MG63 (cell line): ENCODE measurements around the gene SLC9A2. TPM values are rescaled to one million over a fixed set of nuclear protein-coding genes. Genes with fewer than 3 reads are reported as not detected.
A peak's percentile ranks its signal among the peaks of the same experiment; 100 is the strongest.

Experiments
- DNase-seq: peaks from one replicate; pipeline ENCODE4 v3.0.0-alpha.2; 2020
- H3K27me3 ChIP-seq: fragments of 250-450 bp; sonication (Bioruptor Pico); 2 replicates; pipeline ENCODE4 v1.5.1; 2020; ENCODE audit warnings: mild to moderate bottlenecking, moderate library complexity
- H3K36me3 ChIP-seq: fragments of 250-450 bp; sonication (Bioruptor Pico); 2 replicates; pipeline ENCODE4 v1.5.1; 2020; ENCODE audit warnings: mild to moderate bottlenecking, moderate library complexity
- H3K4me3 ChIP-seq: fragments of 250-450 bp; sonication (Bioruptor Pico); 2 replicates; pipeline ENCODE4 v1.5.1; 2020; ENCODE audit warnings: mild to moderate bottlenecking, moderate library complexity
- H3K9me3 ChIP-seq: fragments of 250-450 bp; sonication (Bioruptor Pico); 2 replicates; pipeline ENCODE4 v1.5.1; 2020; ENCODE audit warnings: mild to moderate bottlenecking, moderate library complexity
- total RNA-seq: library from RNA; depleted of rRNA; stranded (reverse); fragments of >200 nt; shearing (Covaris generic); gene quantifications from 2 replicates; pipeline ENCODE4 v1.2.3, GENCODE V29; 2014; ENCODE audit warnings: low replicate concordance

Gene SLC9A2
- total RNA-seq, 1 experiment from 2014 or later = not detected

- Histone ChIP-seq H3K36me3 (no peaks in the 10 kb centered on the region), H3K9me3 (no peaks in the 10 kb centered on the region), H3K27me3 (no peaks in the 10 kb centered on the region), H3K4me3 (no peak overlapping the region)
- no peak for DNase-seq
Measured at GRCh38 chr2:102603904-102604303, 15.4 kb upstream of the SLC9A2 start.

- Histone ChIP-seq H3K9me3 (no peaks in the 10 kb centered on the region), H3K27me3 (no peaks in the 10 kb centered on the region), H3K36me3 (no peaks in the 10 kb centered on the region)
Measured at GRCh38 chr2:102604769-102605168, 14.6 kb upstream of the SLC9A2 start.

GRCh38 chr2:102606353-102606752 lies 13.0 kb upstream of the SLC9A2 start:
- H3K36me3 ChIP-seq = no peaks in the 10 kb centered on the region
- no peak overlapping the region for H3K4me3 ChIP-seq
- no peaks in the 10 kb centered on the region for H3K9me3 ChIP-seq
- DNase-seq = no peak
- H3K27me3 ChIP-seq = no peaks in the 10 kb centered on the region

More at GRCh38 chr2:102604769-102605168, 14.6 kb upstream of the SLC9A2 start:
- DNase-seq = no peak
- H3K4me3 ChIP-seq = no peak overlapping the region

GRCh38 chr2:102615620-102616436 lies 3.5 kb upstream of the SLC9A2 start:
- Histone ChIP-seq H3K36me3 (no peaks in the 10 kb centered on the region), H3K27me3 (peaks cover 40% of the 10 kb centered on the region), H3K9me3 (no peaks in the 10 kb centered on the region), H3K4me3 (no peak overlapping the region)
- peak; percentile 37 for DNase-seq

GRCh38 chr2:102618452-102619413 lies 620 bp upstream of the SLC9A2 start:
- peak overlapping the region; percentile 39 for H3K4me3 ChIP-seq
- no peaks in the 10 kb centered on the region for H3K36me3 ChIP-seq
- no peaks in the 10 kb centered on the region for H3K9me3 ChIP-seq
- peak; percentile 10 for DNase-seq
- peaks cover 47% of the 10 kb centered on the region for H3K27me3 ChIP-seq

- H3K9me3 ChIP-seq = no peaks in the 10 kb centered on the region
- H3K36me3 ChIP-seq = no peaks in the 10 kb centered on the region
- peaks cover 40% of the 10 kb centered on the region for H3K27me3 ChIP-seq
- H3K4me3 ChIP-seq = no peak overlapping the region
- no peak for DNase-seq
Measured at GRCh38 chr2:102620332-102620731, 979 bp downstream of the SLC9A2 start.

- H3K36me3 ChIP-seq = no peaks in the 10 kb centered on the region
- peaks cover 36% of the 10 kb centered on the region for H3K27me3 ChIP-seq
- DNase-seq = no peak
- no peaks in the 10 kb centered on the region for H3K9me3 ChIP-seq
- H3K4me3 ChIP-seq = no peak overlapping the region
Measured at GRCh38 chr2:102621630-102622029, 2.3 kb downstream of the SLC9A2 start.

GRCh38 chr2:102622646-102623045 lies 3.3 kb downstream of the SLC9A2 start:
- Histone ChIP-seq H3K36me3 (no peaks in the 10 kb centered on the region), H3K4me3 (no peak overlapping the region), H3K27me3 (peaks cover 30% of the 10 kb centered on the region), H3K9me3 (no peaks in the 10 kb centered on the region)
- no peak for DNase-seq

GRCh38 chr2:102630458-102630857 lies 11.1 kb downstream of the SLC9A2 start:
- no peaks in the 10 kb centered on the region for H3K9me3 ChIP-seq
- H3K27me3 ChIP-seq = no peaks in the 10 kb centered on the region
- DNase-seq = no peak
- no peak overlapping the region for H3K4me3 ChIP-seq
- H3K36me3 ChIP-seq = no peaks in the 10 kb centered on the region

GRCh38 chr2:102632380-102633175 lies 13.2 kb downstream of the SLC9A2 start:
- Histone ChIP-seq H3K9me3 (no peaks in the 10 kb centered on the region), H3K4me3 (no peak overlapping the region), H3K36me3 (no peaks in the 10 kb centered on the region), H3K27me3 (no peaks in the 10 kb centered on the region)
- no peak for DNase-seq

- no peaks in the 10 kb centered on the region for H3K36me3 ChIP-seq
- no peak overlapping the region for H3K4me3 ChIP-seq
- H3K9me3 ChIP-seq = no peaks in the 10 kb centered on the region
- no peak for DNase-seq
- no peaks in the 10 kb centered on the region for H3K27me3 ChIP-seq
Measured at GRCh38 chr2:102634831-102635241, 15.5 kb downstream of the SLC9A2 start.

- Histone ChIP-seq H3K27me3 (no peaks in the 10 kb centered on the region), H3K36me3 (no peaks in the 10 kb centered on the region), H3K9me3 (no peaks in the 10 kb centered on the region), H3K4me3 (no peak overlapping the region)
- DNase-seq = no peak
Measured at GRCh38 chr2:102635317-102635716, 16.0 kb downstream of the SLC9A2 start.

GRCh38 chr2:102636283-102636907 lies 17.0 kb downstream of the SLC9A2 start:
- DNase-seq = no peak

GRCh38 chr2:102637358-102637757 lies 18.0 kb downstream of the SLC9A2 start:
- Histone ChIP-seq H3K36me3 (no peaks in the 10 kb centered on the region), H3K27me3 (no peaks in the 10 kb centered on the region), H3K9me3 (no peaks in the 10 kb centered on the region), H3K4me3 (no peak overlapping the region)
- DNase-seq = peak; percentile 15

More at GRCh38 chr2:102636283-102636907, 17.0 kb downstream of the SLC9A2 start:
- no peaks in the 10 kb centered on the region for H3K36me3 ChIP-seq
- no peaks in the 10 kb centered on the region for H3K9me3 ChIP-seq
- no peak overlapping the region for H3K4me3 ChIP-seq
- H3K27me3 ChIP-seq = no peaks in the 10 kb centered on the region

- Histone ChIP-seq H3K9me3 (no peaks in the 10 kb centered on the region), H3K36me3 (no peaks in the 10 kb centered on the region), H3K4me3 (no peak overlapping the region), H3K27me3 (no peaks in the 10 kb centered on the region)
- no peak for DNase-seq
Measured at GRCh38 chr2:102639429-102639828, 20.1 kb downstream of the SLC9A2 start.

GRCh38 chr2:102652126-102652525 lies 32.8 kb downstream of the SLC9A2 start:
- Histone ChIP-seq H3K36me3 (no peaks in the 10 kb centered on the region), H3K4me3 (no peak overlapping the region), H3K9me3 (no peaks in the 10 kb centered on the region), H3K27me3 (no peaks in the 10 kb centered on the region)
- DNase-seq = no peak
